HG02588 (cell line): Measurements from ENCODE around the gene SCGB1C2.
"Not testable (repeated sequence)": the region's sequence is repeated elsewhere in the genome, so short reads cannot be mapped to it uniquely, and the experiment has no call there.

ENCODE experiments used
- ATAC-seq: cut with Tn5 transposase; IDR thresholded peaks from one replicate; pipeline ENCODE4 v1.9.1; 2021; ENCODE audit warnings: mild to moderate bottlenecking, moderate library complexity; ENCODE audit not compliant: unreplicated experiment

SCGB1C2 gene

DNA sequence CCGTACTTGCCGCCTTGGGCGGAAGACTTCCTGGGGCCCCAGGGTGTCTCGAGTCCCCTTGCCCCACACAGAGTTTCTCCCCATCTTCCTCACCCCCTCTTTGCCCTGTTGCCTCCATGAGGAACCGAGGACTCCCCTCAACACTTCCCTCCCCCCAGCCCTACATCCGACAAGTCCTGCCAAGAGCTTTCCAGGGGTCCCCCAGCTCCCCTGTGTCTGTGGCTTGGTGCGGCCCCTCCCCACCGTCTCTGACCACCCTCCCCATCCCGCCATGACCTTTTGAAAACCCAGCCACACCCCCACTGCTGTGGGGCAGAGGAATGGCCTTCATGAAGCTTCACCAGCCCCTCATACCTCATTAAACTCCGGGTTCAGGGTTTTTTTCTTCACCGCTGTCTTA lies 11.4 kb downstream of the SCGB1C2 start:
- no peak for ATAC-seq

DNA sequence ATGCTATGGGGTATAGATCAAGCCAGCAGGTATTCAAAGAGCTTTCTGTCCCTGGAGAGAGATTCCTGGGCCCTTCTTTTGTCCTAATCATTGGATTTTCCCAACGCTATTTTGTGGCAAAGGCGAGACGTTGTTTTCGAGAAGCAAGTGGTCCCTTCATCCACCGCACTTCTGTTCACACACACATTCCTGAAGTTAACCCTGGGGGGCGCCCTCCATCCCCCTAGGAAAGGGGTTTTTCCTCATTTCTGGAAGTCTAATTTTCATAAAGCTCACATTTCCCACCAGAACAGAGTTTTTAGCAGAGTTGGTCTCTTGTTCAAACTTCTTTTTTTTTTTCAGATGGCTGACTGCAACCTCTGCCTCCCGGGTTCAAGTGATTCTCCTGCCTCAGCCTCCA lies 11.9 kb downstream of the SCGB1C2 start:
- ATAC-seq, result no peak

DNA sequence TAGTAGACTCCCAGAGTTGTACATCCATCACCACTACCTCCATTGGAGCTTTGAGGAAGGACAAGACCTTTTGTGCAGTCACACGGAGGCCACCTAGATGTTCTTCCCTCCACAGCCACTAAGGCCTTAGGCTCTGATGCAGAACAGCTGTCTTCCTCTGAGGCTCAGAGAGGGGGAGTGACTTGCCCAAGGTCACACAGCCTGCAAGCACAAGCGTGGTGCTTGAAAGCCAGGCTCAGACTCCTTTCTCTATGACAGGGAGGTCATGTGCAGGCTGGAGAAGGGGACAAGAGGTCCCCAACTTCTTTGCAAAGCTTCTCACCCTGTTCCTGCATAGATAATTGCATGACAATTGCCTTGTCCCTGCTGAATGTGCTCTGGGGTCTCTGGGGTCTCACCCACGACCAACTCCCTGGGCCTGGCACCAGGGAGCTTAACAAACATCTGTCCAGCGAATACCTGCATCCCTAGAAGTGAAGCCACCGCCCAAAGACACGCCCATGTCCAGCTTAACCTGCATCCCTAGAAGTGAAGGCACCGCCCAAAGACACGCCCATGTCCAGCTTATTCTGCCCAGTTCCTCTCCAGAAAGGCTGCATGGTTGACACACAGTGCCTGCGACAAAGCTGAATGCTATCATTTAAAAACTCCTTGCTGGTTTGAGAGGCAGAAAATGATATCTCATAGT lies 12.7 kb downstream of the SCGB1C2 start:
- ATAC-seq, result no peak

DNA sequence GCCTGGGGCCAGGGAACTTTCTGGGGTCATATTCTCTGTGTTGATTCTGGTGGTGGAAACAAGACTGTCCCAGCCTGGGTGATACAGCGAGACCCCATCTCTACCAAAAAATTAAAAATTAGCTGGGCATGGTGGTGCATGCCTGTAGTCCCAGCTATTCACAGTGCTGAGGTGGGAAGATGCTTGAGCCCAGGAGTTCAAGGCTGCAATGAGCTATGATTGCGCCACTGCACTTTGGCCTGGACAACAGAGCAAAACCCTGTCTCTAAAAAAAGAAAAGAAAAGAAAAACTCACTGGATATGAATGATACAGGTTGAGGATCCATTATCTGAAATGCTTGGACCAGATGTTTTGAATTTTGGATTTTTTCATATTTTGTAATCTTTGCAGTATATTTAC lies 13.6 kb downstream of the SCGB1C2 start:
- ATAC-seq, result no peak

DNA sequence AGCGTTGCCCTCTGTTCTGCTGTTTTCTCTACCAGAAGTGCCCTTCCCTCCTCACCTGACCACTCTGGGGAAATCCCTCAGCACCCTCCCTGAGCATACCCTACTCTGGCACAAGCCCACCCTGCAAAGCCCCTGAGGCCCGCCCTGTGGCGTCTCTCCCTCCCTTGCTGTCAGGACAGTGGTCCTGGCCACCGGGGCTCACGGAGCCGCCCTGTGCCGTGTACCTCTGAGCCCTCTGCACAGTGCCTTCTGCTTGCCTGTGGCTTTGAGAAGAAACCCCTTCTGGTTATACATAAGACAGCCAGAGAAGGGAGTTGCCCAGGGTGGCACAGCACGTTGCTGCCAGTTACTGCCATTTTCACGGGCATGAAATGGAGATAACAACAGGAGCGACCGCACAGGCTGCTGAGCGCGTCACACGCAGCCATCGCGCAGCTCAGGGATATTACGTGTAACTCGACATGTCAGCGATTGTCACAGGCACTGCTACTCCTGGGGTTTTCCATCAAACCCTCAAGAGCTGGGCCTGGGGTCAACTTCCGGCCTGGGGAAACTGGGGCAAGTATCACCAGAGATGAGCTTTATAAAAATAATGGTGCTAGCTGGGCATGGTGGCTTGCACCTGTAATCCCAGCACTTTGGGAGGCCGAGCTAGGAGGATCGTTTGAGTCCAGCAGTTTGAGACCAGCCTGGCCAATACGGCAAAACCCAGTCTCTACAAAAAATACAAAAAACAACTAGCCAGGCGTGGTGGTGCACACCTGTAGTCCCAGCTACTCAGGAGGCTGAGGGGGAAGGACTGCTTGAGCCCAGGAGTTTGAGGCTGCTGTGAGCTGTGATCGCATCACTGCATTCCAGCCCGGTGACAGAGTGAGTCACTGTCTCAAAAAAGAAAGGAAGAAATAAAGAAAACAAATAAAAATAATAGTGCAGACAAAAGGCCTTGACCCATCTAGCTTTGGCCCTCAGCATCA lies 14.8 kb downstream of the SCGB1C2 start:
- no peak for ATAC-seq

GRCh38 chr17:152860-153420 lies 15.6 kb downstream of the SCGB1C2 start:
- ATAC-seq, result no peak

GRCh38 chr17:153851-154250 lies 16.5 kb downstream of the SCGB1C2 start:
- ATAC-seq, result no peak

- no peak for ATAC-seq
Observed at GRCh38 chr17:155576-155975, 18.2 kb downstream of the SCGB1C2 start.

DNA sequence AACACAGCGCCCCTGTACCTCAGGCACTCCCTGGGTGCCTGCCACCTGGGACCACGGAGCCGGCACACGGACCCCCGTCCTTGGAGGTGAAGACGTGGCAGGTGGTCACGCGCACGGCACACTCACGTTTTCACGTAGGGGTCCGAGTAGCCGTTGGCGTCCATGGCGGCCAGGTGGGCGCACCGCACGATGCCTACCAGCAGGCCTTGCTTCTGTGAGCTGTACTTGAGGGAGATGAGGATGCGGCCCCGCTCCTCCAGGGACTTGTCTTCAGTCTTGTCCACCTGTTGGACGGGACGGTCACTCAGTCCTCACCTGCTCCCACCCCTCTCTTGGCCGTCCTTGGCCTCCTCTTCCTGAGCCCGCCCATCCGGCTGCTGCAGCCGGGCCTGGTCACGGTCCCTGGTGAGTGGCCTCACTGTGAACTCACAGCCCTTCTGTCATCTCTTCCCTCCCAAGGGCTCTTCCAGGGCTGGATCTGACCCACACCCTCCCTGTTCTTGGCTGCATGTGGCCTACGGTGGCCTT lies 18.8 kb downstream of the SCGB1C2 start:
- ATAC-seq, result no peak

DNA sequence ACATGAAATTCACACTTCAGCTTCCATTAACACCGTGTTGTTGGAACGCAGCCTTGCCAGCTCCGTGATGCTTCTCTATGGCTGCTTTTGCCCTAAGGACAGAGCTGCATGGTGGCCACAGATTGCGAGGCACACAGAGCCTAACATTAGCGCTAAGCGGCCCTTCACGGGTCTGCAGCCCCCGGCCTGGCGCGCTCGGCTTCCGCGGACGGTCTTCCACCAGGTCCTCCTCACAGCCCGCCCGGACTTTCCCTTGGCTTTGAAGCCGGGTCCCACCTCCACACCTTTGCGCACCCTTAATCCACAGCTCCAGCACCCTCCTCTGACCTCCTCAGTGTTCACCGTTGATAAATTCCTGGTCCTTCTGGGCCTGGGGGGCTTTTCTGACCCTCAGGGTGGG lies 19.6 kb downstream of the SCGB1C2 start:
- no peak for ATAC-seq

GRCh38 chr17:157901-158300 lies 20.5 kb downstream of the SCGB1C2 start:
- ATAC-seq, result no peak

DNA sequence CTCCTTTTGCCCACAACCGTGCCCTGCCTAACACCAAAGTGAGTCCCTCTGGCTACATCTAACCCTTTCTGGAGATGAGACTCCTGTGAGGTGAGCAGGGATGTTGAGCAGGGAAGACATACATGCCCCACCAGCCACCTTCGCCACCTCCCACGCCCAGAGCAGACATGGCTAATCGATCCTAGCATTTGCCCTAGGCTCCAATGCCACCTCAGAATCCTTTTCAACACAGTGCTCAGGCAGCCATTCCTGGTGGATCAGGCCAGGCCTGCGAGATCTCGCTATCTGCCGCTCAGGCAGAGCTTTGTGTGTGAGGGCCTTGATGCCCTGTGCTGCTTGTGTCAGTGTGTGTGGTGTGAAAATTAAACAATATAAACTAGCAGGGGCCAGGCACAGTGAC lies 21.0 kb downstream of the SCGB1C2 start:
- ATAC-seq, result no peak

DNA sequence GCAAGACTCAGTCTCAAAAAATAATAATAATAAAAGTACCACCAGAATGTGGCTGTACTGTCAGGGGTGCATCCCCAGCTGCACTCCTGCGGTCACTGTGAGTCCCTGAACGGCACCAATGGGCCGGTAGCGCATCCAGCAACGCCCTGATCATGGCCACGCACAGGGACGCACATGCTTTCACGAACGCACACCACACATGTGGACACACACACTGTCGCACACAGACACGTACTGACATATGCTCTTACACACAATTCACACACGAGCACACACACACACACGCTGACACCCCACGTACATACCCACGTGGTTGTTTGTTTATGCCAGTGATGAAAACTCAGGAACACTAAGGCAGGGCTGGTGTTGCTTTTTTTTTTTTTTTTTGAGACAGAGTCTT lies 22.2 kb downstream of the SCGB1C2 start:
- ATAC-seq, result no peak

DNA sequence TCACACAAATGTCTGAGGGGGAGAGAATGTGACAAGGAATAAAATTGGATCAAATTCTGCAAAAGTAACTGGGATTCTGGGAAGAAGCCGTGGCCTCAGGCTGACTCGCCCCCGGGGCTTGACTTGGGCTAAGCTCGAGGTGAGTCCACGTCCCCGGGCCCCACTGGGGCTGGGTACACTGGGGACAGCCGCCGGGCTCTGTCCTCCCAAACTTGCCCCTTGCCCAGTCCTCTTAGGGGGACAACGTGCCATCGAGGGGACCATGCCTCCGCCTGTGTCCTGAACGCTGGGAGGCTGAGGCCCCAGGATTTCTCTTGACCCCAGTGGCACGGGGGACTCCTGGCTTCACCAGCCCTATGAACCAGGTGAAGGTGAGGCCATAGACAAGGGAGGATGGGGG lies 23.0 kb downstream of the SCGB1C2 start:
- no peak for ATAC-seq

DNA sequence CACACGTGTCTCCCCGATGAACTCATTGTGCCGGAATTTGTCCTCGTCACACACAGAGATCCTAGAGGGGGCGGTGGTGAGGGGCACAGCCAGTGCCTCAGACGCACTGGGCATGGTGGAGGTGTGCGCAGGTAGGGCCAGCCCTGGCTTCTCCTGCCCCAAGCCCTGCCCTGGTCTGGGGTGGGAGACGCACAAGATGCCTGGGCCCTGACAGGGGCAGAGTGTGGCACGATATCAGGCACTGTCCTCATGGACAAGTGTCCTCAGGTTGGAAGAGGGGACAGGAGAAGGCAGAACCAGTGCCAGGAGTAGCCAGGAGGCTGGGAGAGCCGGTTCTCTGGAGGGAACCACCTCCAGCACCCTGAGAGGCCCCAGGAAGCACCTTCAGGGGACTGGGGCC lies 24.1 kb downstream of the SCGB1C2 start:
- no peak for ATAC-seq

- no peak for ATAC-seq
Observed at GRCh38 chr17:162689-163088, 25.3 kb downstream of the SCGB1C2 start.

DNA sequence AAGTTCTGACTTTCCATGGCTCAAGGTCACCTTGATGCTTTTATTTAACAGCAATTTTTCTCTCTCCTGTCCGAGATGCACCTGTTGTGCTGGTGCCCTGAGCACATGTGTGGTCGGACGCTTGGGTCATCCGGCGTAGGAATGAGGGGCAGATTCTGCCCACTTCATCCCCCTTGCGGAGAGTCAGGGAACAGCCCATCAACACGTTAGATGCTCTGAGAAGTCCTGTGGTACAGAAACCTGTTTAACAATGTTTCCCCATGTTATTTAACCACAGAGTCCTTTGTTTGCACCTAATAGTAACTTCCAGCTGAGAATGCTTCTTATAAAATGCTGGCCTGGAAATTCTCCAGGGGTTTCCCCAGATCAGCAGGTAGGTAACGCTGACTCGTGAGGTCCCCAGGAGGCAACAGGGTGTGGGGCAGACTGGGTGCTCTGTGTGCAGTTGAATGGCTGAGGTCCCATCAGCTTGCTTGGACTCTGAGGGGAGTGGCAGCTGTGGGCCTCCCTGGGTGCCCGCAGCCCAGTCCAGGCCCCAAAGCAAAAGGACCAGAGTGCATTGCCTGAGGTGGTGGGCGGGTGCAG lies 26.2 kb downstream of the SCGB1C2 start:
- ATAC-seq, result no peak

DNA sequence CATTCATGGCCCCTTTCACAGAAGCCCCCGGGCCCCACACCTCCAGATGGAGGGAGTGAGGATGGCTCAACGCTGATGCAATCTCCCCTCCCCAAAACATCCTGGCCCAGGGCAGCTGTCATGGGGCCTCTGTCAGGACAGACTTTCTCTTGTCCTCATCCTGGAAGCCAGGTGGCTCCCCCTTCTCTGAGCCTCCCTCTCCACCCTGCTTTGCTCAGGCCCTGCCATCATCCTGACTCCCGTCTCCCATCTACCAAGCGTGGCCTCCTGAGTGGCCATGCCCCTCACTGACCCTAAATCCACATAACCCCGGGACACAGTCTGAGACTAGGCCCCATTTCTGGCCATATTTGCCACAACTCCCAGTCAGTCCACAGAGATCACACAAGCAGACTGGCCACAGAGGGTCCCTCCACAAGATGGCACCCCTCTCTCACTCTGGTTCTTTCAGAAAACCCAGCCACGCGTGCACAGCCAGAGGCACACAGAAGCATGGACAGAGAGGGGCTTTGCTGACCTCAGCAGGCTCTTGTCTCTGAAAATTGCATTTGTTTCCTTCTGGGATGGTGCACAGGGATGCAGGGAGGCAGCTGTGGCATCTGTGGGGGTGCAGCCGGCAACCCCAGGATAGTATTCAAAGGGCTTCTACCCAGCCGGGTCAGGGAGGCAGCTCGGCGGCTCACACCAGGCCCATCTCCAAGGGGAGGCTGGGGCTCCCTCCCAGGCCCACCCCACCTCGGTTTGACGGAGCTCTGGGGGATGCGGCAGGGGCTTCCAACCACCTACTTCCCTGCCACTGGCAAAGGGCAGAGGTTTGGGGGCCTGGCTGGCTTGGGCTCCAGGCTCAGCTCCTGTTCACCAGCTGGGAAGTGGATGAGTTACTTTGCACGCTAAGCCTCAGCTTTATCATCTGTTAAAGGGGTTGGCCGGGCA lies 27.2 kb downstream of the SCGB1C2 start:
- ATAC-seq, result no peak

DNA sequence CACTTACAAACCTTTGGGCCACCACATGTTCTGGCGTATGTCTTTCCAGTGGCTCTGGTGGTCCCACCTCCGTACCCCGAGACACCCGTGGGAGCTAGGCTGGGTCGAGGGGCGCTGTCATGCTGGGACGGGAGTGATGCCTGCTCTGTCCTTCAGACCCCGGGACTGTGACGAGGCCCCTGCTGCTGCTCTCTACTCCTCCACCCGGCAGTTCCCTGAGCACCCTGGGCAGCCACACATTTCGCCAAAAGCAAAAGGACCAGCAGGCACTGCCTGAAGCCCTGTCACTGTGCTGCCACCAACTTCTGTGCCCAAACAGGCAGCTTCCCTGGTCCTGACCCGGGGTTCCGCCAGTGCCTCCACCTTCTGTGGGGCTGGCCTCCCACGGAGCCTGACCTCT lies 28.6 kb downstream of the SCGB1C2 start:
- no peak for ATAC-seq

DNA sequence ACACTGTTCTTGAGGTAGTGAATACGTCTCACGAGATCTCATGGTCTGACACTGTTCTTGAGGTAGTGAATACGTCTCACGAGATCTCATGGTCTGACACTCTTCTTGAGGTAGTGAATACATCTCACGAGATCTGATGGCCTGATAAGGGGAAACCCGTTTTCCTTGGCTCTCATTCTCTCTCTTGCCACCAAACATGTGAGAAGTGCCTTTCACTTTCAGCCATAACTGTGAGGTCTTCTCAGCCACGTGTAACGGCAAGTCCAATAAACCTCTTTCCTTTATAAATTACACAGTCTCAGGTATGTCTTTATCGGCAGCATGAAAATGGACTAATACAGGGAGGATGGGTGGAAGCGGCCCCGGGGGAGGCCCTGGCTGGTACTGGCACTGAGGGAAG lies 31.2 kb downstream of the SCGB1C2 start:
- not testable (repeated sequence) for ATAC-seq
